ENCODE measurements around the gene MX2. TPM values are rescaled to one million over a fixed set of nuclear protein-coding genes. Genes with fewer than 3 reads are reported as not detected.

The MX2 gene
- total and polyA plus RNA-seq, 4 donors = 0.69 to 4.7 (median 2.2) TPM

GRCh38 chr21:41390043-41390639 lies 28.3 kb downstream of the MX2 start:
- Histone ChIP-seq H3K9me3 (ENCODE audit: control insufficient read depth in 4 of 4, low read length in 3 of 4) (no peaks in the 10 kb centered on the region), H3K9ac (ENCODE audit: low read depth in 1 of 2, low read length in 2 of 2) (no peak overlapping the region), H3K27ac (ENCODE audit: low read depth in 1 of 2, low read length in 2 of 2) (no peak overlapping the region), H3K27me3 (ENCODE audit: control insufficient read depth in 4 of 4, insufficient read depth in 4 of 4, low read length in 3 of 4) (peaks cover 0 to 3% (median 0%) of the 10 kb centered on the region in 4 donors), H3K36me3 (ENCODE audit: control insufficient read depth in 4 of 4, insufficient read depth in 3 of 4, low read depth in 1 of 4, low read length in 3 of 4) (peaks cover 0 to 4% (median 0%) of the 10 kb centered on the region in 4 donors), H3K4me3 (ENCODE audit: low read depth in 1 of 3, low read length in 3 of 3) (no peak overlapping the region), H3K4me1 (ENCODE audit: control insufficient read depth in 4 of 4, insufficient read depth in 4 of 4, low read length in 3 of 4) (no peaks in the 10 kb centered on the region)
- no peak for DNase-seq (ENCODE audit: low spot score)
- 91% methylated on average over 17 of the region's 17 CpGs for WGBS
- TF ChIP-seq RXRA (IDR thresholded peaks at IDR 0.05) (no peak), TAF1 (conservative IDR thresholded peaks at IDR 0.05) (no peak), EGR1 (IDR thresholded peaks at IDR 0.05; ENCODE audit: low read depth in 2 of 2) (no peak), FOXA1 (IDR thresholded peaks at IDR 0.05) (no peak), JUND (IDR thresholded peaks at IDR 0.05) (no peak), CTCF (IDR thresholded peaks at IDR 0.05; ENCODE audit: low read depth, low read length, missing input control) (no peak), RAD21 (IDR thresholded peaks at IDR 0.05) (no peak), NR2F2 (IDR thresholded peaks at IDR 0.05) (no peak), ATF3 (IDR thresholded peaks at IDR 0.05) (no peak), REST (IDR thresholded peaks at IDR 0.05) (no peak), ZBTB33 (IDR thresholded peaks at IDR 0.05) (no peak), SP1 (IDR thresholded peaks at IDR 0.05) (no peak), HNF4G (IDR thresholded peaks at IDR 0.05) (no peak), HNF4A (conservative IDR thresholded peaks at IDR 0.05) (no peak), GABPA (IDR thresholded peaks at IDR 0.05 in 1 of 2, conservative IDR thresholded peaks at IDR 0.05 in 1 of 2) (no peak), FOXA2 (IDR thresholded peaks at IDR 0.05) (no peak)
